Measurements from ENCODE around the gene ZDHHC7. TPM values are rescaled to one million over a fixed set of nuclear protein-coding genes. Genes with fewer than 3 reads are reported as not detected.
"Not testable (repeated sequence)": the region's sequence is repeated elsewhere in the genome, so short reads cannot be mapped to it uniquely, and the experiment has no call there.

Gene ZDHHC7
- total RNA-seq, 6 experiments from 2014 or later, result 73.9 to 90.4 (median 78.1) TPM

- H3K27ac Mint-ChIP-seq, result no peak overlapping the region
- DNase-seq, result peak; percentile 25
- no peak for TF ChIP-seq CTCF (IDR thresholded peaks at IDR 0.05)
- H3K27me3 Mint-ChIP-seq (ENCODE audit: insufficient read depth), result peaks cover 4% of the 10 kb centered on the region
- H3K4me1 Mint-ChIP-seq (ENCODE audit: low read depth), result peaks cover 41% of the 10 kb centered on the region
- peaks cover 10% of the 10 kb centered on the region for H3K36me3 Mint-ChIP-seq (ENCODE audit: low read depth)
- H3K4me3 Mint-ChIP-seq, result no peak overlapping the region
- H3K9me3 Mint-ChIP-seq, result peaks cover 17% of the 10 kb centered on the region
Observed at GRCh38 chr16:84942786-84943185, 68.5 kb downstream of the ZDHHC7 start.

- Mint-ChIP-seq H3K27me3 (ENCODE audit: insufficient read depth) (peaks cover 3% of the 10 kb centered on the region; the same call in 1 of the 2 replicates), H3K27ac (peak overlapping the region; percentile 70), H3K4me3 (peak overlapping the region; percentile 48; the same call in 1 of the 2 replicates), H3K36me3 (ENCODE audit: low read depth) (peaks cover 10% of the 10 kb centered on the region), H3K9me3 (peaks cover 17% of the 10 kb centered on the region), H3K4me1 (ENCODE audit: low read depth) (peaks cover 41% of the 10 kb centered on the region)
- no peak for TF ChIP-seq CTCF (IDR thresholded peaks at IDR 0.05)
- DNase-seq, result peak; percentile 84
Observed at GRCh38 chr16:84941921-84942320, 69.4 kb downstream of the ZDHHC7 start.

GRCh38 chr16:84940670-84941551 is 70.4 kb downstream of the ZDHHC7 start:
- H3K36me3 Mint-ChIP-seq (ENCODE audit: low read depth), result peaks cover 10% of the 10 kb centered on the region
- H3K9me3 Mint-ChIP-seq, result peaks cover 17% of the 10 kb centered on the region
- H3K27me3 Mint-ChIP-seq (ENCODE audit: insufficient read depth), result peaks cover 3% of the 10 kb centered on the region; the same call in 1 of the 2 replicates
- H3K27ac Mint-ChIP-seq, result no peak overlapping the region
- peaks cover 41% of the 10 kb centered on the region for H3K4me1 Mint-ChIP-seq (ENCODE audit: low read depth)
- no peak overlapping the region for H3K4me3 Mint-ChIP-seq
- TF ChIP-seq CTCF (IDR thresholded peaks at IDR 0.05), result 0 out of 2 replicates have a peak, but pooled peaks have one; percentile 39
- peak; percentile 29 for DNase-seq

GRCh38 chr16:84938616-84939015 is 72.7 kb downstream of the ZDHHC7 start:
- H3K36me3 Mint-ChIP-seq (ENCODE audit: low read depth), result peaks cover 10% of the 10 kb centered on the region
- DNase-seq; H3K27me3 Mint-ChIP-seq (ENCODE audit: insufficient read depth); H3K27ac Mint-ChIP-seq; H3K4me3 Mint-ChIP-seq: not testable (repeated sequence)
- peaks cover 40% of the 10 kb centered on the region for H3K4me1 Mint-ChIP-seq (ENCODE audit: low read depth)
- peaks cover 15% of the 10 kb centered on the region for H3K9me3 Mint-ChIP-seq

- Mint-ChIP-seq H3K27me3 (ENCODE audit: insufficient read depth) (peaks cover 3% of the 10 kb centered on the region; the same call in 1 of the 2 replicates), H3K36me3 (ENCODE audit: low read depth) (peaks cover 5% of the 10 kb centered on the region), H3K27ac (no peak overlapping the region), H3K4me3 (no peak overlapping the region), H3K9me3 (peaks cover 5% of the 10 kb centered on the region), H3K4me1 (ENCODE audit: low read depth) (peaks cover 33% of the 10 kb centered on the region)
- DNase-seq, result no peak
- no peak for TF ChIP-seq CTCF (IDR thresholded peaks at IDR 0.05)
Observed at GRCh38 chr16:84937196-84938005, 73.9 kb downstream of the ZDHHC7 start.

All from HFFc6 (cell line).